Measurements from ENCODE around the gene SLC1A7.

The SLC1A7 gene

DNA sequence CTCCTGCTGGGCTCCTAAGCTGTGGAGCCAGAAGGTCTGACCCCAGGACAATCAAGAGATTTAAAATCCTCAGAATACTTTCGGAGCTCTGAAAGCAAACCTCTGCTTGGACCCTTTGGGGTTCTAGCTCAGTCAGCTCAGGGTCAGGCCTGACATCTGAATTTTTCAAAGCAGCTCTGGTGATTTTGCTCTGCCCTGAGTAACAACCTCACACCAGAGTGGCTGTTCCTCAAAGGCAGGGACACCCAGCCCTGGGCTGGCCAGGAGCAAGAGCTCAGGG, 11.9 kb downstream of the SLC1A7 start:
- Histone ChIP-seq H3K9me3 (ENCODE audit: control insufficient read depth, insufficient read depth, low read length) (no peaks in the 10 kb centered on the region), H3K27me3 (ENCODE audit: control insufficient read depth, low read length) (no peaks in the 10 kb centered on the region), H3K27ac (ENCODE audit: low read depth, low read length) (no peak overlapping the region), H3K79me2 (ENCODE audit: control insufficient read depth, low read length) (no peaks in the 10 kb centered on the region), H3K4me1 (ENCODE audit: control insufficient read depth, low read length) (no peaks in the 10 kb centered on the region), H3K9me2 (replicated peaks; ENCODE audit: control insufficient read depth, low read length) (no peaks in the 10 kb centered on the region), H3K4me2 (ENCODE audit: low read length) (no peak overlapping the region), H3F3A (ENCODE audit: control insufficient read depth, insufficient read depth) (no peaks in the 10 kb centered on the region), H3K4me3 (ENCODE audit: low read length) (no peak overlapping the region), H4K20me1 (ENCODE audit: control insufficient read depth, insufficient read depth, low read depth, low read length) (no peaks in the 10 kb centered on the region), H3K36me3 (ENCODE audit: control insufficient read depth, low read length) (no peaks in the 10 kb centered on the region)
- TF ChIP-seq, protein P1, sequence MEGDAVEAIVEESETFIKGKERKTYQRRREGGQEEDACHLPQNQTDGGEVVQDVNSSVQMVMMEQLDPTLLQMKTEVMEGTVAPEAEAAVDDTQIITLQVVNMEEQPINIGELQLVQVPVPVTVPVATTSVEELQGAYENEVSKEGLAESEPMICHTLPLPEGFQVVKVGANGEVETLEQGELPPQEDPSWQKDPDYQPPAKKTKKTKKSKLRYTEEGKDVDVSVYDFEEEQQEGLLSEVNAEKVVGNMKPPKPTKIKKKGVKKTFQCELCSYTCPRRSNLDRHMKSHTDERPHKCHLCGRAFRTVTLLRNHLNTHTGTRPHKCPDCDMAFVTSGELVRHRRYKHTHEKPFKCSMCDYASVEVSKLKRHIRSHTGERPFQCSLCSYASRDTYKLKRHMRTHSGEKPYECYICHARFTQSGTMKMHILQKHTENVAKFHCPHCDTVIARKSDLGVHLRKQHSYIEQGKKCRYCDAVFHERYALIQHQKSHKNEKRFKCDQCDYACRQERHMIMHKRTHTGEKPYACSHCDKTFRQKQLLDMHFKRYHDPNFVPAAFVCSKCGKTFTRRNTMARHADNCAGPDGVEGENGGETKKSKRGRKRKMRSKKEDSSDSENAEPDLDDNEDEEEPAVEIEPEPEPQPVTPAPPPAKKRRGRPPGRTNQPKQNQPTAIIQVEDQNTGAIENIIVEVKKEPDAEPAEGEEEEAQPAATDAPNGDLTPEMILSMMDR (IDR thresholded peaks at IDR 0.05; ENCODE audit: low read depth, low read length, poor library complexity, severe bottlenecking) = no peak
- no peak for TF ChIP-seq EZH2phosphoT487 (IDR thresholded peaks at IDR 0.05; ENCODE audit: borderline replicate concordance, low read length)

DNA sequence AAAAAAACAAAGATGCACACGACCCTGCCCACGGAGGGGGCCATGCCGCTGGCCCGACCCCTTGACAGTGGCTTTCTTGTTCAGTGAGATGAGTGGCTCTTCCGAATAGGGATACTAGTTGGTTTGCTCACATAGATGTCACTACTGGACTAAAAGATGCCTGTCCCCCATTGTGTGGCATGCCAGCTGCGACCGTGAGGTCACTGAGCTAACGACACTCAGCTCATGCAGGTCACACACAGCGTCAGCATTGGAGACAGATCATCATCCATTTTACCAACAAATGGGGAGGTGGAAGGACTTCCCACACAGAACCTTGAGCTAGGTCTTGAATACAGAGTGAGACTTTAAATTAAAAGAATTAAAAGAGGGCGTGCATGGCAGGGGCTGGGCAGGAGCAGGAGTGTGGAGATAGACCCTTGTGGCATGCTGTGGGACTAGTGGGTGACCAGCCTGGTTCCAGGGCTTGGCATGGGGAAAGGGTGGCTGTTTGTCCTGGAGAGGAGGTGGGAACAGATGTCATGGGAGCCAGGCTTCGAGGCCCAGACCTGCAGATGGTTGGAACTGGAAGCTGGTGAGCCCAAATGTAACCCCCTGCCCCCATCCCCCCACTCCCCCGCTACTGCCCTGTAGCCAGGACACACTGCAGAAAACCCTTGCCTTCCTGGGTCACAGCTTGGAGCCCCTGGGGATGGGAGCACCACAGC, 12.4 kb downstream of the SLC1A7 start:
- Histone ChIP-seq H3K9me3 (ENCODE audit: control insufficient read depth, insufficient read depth, low read length) (no peaks in the 10 kb centered on the region), H3K79me2 (ENCODE audit: control insufficient read depth, low read length) (no peaks in the 10 kb centered on the region), H3K36me3 (ENCODE audit: control insufficient read depth, low read length) (no peaks in the 10 kb centered on the region), H3K27me3 (ENCODE audit: control insufficient read depth, low read length) (no peaks in the 10 kb centered on the region), H3K9me2 (replicated peaks; ENCODE audit: control insufficient read depth, low read length) (no peaks in the 10 kb centered on the region), H3K27ac (ENCODE audit: low read depth, low read length) (no peak overlapping the region), H3K4me3 (ENCODE audit: low read length) (no peak overlapping the region), H3F3A (ENCODE audit: control insufficient read depth, insufficient read depth) (no peaks in the 10 kb centered on the region), H4K20me1 (ENCODE audit: control insufficient read depth, insufficient read depth, low read depth, low read length) (no peaks in the 10 kb centered on the region), H3K4me2 (ENCODE audit: low read length) (no peak overlapping the region), H3K4me1 (ENCODE audit: control insufficient read depth, low read length) (no peaks in the 10 kb centered on the region)
- TF ChIP-seq EZH2phosphoT487 (IDR thresholded peaks at IDR 0.05; ENCODE audit: borderline replicate concordance, low read length) = no peak
- TF ChIP-seq, protein P1 (IDR thresholded peaks at IDR 0.05; ENCODE audit: low read depth, low read length, poor library complexity, severe bottlenecking) = no peak

DNA sequence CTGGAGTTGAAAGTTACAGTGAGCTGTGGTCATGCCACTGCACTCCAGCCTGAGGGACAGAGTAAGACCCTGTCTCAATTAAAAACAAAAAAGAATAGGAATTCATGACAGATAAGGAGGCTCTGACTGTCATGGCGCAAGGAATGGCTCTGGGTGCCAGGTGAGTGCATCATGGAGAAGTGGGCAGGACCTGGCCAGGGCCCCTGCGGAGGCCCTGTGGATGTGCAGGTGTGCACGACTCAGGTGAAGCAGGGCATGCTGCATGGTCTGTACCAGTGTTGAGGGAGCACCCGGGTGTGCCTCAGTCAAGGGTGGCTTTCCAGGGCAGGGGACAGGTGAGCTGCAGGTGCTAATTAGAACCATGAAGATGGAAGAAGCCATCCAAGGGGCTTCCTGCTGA, 14.0 kb downstream of the SLC1A7 start:
- no peaks in the 10 kb centered on the region for H4K20me1 ChIP-seq (ENCODE audit: control insufficient read depth, insufficient read depth, low read depth, low read length)
- H3K4me1 ChIP-seq (ENCODE audit: control insufficient read depth, low read length) = no peaks in the 10 kb centered on the region
- H3K79me2 ChIP-seq (ENCODE audit: control insufficient read depth, low read length) = no peaks in the 10 kb centered on the region
- H3K4me3 ChIP-seq (ENCODE audit: low read length) = no peak overlapping the region
- no peak for TF ChIP-seq EZH2phosphoT487 (IDR thresholded peaks at IDR 0.05; ENCODE audit: borderline replicate concordance, low read length)
- TF ChIP-seq, protein P1 (IDR thresholded peaks at IDR 0.05; ENCODE audit: low read depth, low read length, poor library complexity, severe bottlenecking) = no peak
- no peaks in the 10 kb centered on the region for H3F3A ChIP-seq (ENCODE audit: control insufficient read depth, insufficient read depth)
- H3K4me2 ChIP-seq (ENCODE audit: low read length) = no peak overlapping the region
- H3K9me2 ChIP-seq (replicated peaks; ENCODE audit: control insufficient read depth, low read length) = no peaks in the 10 kb centered on the region
- H3K27ac ChIP-seq (ENCODE audit: low read depth, low read length) = no peak overlapping the region
- H3K27me3 ChIP-seq (ENCODE audit: control insufficient read depth, low read length) = 0 out of 2 replicates have a peak, but pooled peaks cover 2% of the 10 kb centered on the region
- H3K36me3 ChIP-seq (ENCODE audit: control insufficient read depth, low read length) = no peaks in the 10 kb centered on the region
- H3K9me3 ChIP-seq (ENCODE audit: control insufficient read depth, insufficient read depth, low read length) = no peaks in the 10 kb centered on the region
